ENCODE measurements around the gene LHX3. TPM values are rescaled to one million over a fixed set of nuclear protein-coding genes. Genes with fewer than 3 reads are reported as not detected.
A peak's percentile ranks its signal among the peaks of the same experiment; 100 is the strongest.

The LHX3 gene
- total RNA-seq, 1 experiment from 2014 or later, result not detected

- ChIA-PET CTCF (no interaction called here), POLR2A (ENCODE audit: unreplicated experiment) (no interaction called here)
- intact Hi-C loops (cut with micrococcal nuclease), result no loop called here
- no peaks in the 10 kb centered on the region for H3K9me3 ChIP-seq (ENCODE audit: low read length)
- peaks cover 30% of the 10 kb centered on the region for H3K4me1 ChIP-seq (ENCODE audit: insufficient read depth, low read length)
- H3K4me2 ChIP-seq (ENCODE audit: low read length), result no peak overlapping the region
- peaks cover 5% of the 10 kb centered on the region; the same call in 1 of the 2 replicates for H3K36me3 ChIP-seq (ENCODE audit: low read depth, low read length)
- H3K9me2 ChIP-seq (replicated peaks; ENCODE audit: low read length), result no peaks in the 10 kb centered on the region
- H2AFZ ChIP-seq (ENCODE audit: low read length), result no peak overlapping the region
- no peaks in the 10 kb centered on the region for H3F3A ChIP-seq (ENCODE audit: low read length, unreplicated experiment)
- no peaks in the 10 kb centered on the region for H4K20me1 ChIP-seq (ENCODE audit: low read length)
- peaks cover 35% of the 10 kb centered on the region for H3K79me2 ChIP-seq (ENCODE audit: low read length)
- no peak overlapping the region for H3K4me3 ChIP-seq (ENCODE audit: low read length)
- no peaks in the 10 kb centered on the region for H3K27me3 ChIP-seq (ENCODE audit: low read length)
- no peak overlapping the region for H3K9ac ChIP-seq (ENCODE audit: low read length)
- DNase-seq, result peak; percentile 67
- H3K27ac ChIP-seq (ENCODE audit: low read length), result no peak overlapping the region
- no TSS peak for BruUV-seq (replicated peaks)
- TF ChIP-seq CTCF (conservative IDR thresholded peaks at IDR 0.05; ENCODE audit: low read depth, low read length) (peak; percentile 75), EZH2phosphoT487 (IDR thresholded peaks at IDR 0.05; ENCODE audit: borderline replicate concordance, low read length) (no peak)
- peak; percentile 57 for ATAC-seq
Observed at GRCh38 chr9:136225748-136226679, 21.1 kb upstream of the LHX3 start.

GRCh38 chr9:136225366-136225747, 20.4 kb upstream of the LHX3 start:
- BruUV-seq (replicated peaks), result no TSS peak
- Histone ChIP-seq H3K4me3 (ENCODE audit: low read length) (no peak overlapping the region), H3K4me1 (ENCODE audit: insufficient read depth, low read length) (peaks cover 37% of the 10 kb centered on the region), H3K9ac (ENCODE audit: low read length) (no peak overlapping the region), H3K9me3 (ENCODE audit: low read length) (no peaks in the 10 kb centered on the region), H3F3A (ENCODE audit: low read length, unreplicated experiment) (no peaks in the 10 kb centered on the region), H3K36me3 (ENCODE audit: low read depth, low read length) (peaks cover 5% of the 10 kb centered on the region; the same call in 1 of the 2 replicates), H3K79me2 (ENCODE audit: low read length) (peaks cover 35% of the 10 kb centered on the region), H3K27me3 (ENCODE audit: low read length) (no peaks in the 10 kb centered on the region), H4K20me1 (ENCODE audit: low read length) (no peaks in the 10 kb centered on the region), H3K27ac (ENCODE audit: low read length) (no peak overlapping the region), H3K9me2 (replicated peaks; ENCODE audit: low read length) (no peaks in the 10 kb centered on the region), H2AFZ (ENCODE audit: low read length) (no peak overlapping the region), H3K4me2 (ENCODE audit: low read length) (no peak overlapping the region)
- DNase-seq (no peak), ATAC-seq (no peak)
- ChIA-PET POLR2A (ENCODE audit: unreplicated experiment) (no interaction called here), CTCF (no interaction called here)
- TF ChIP-seq CTCF (conservative IDR thresholded peaks at IDR 0.05; ENCODE audit: low read depth, low read length) (no peak), EZH2 (IDR thresholded peaks at IDR 0.05; ENCODE audit: low read length, unreplicated experiment) (no peak), EZH2phosphoT487 (IDR thresholded peaks at IDR 0.05; ENCODE audit: borderline replicate concordance, low read length) (no peak)
- intact Hi-C loops (cut with micrococcal nuclease), result no loop called here
